HCT116 (cell line): ENCODE results near the gene APBA2.

Experiments used
- CTCF ChIP-seq, 3 experiments: fragments of 200-600 bp in 1 of 3; sonication (generic) in 1 of 3; IDR thresholded peaks in 2 of 3; conservative IDR thresholded peaks in 1 of 3; 2 replicates each; pipeline ENCODE4 v1.5.1; 2012 to 2017; ENCODE audit warnings: low read depth in 2 of 3, low read length in 2 of 3, antibody characterized with exemption in 1 of 3, borderline replicate concordance in 1 of 3, control low read depth in 1 of 3, mild to moderate bottlenecking in 1 of 3, mixed read lengths in 1 of 3, mixed run types in 1 of 3, moderate library complexity in 1 of 3; ENCODE audit not compliant: insufficient read depth in 1 of 3
- POLR2AphosphoS5 ChIP-seq: IDR thresholded peaks from 2 replicates; pipeline ENCODE4 v1.6.1; 2011; ENCODE audit warnings: mild to moderate bottlenecking, low read depth, low read length, moderate library complexity
- REST ChIP-seq: IDR thresholded peaks from 2 replicates; pipeline ENCODE4 v1.6.1; 2012; ENCODE audit warnings: low read depth
- SP1 ChIP-seq: IDR thresholded peaks from 2 replicates; pipeline ENCODE4 v1.6.1; 2012; ENCODE audit warnings: low read depth
- TCF7L2 ChIP-seq: IDR thresholded peaks from 2 replicates; pipeline ENCODE4 v1.7.0; 2011; ENCODE audit warnings: borderline replicate concordance, inconsistent platforms; ENCODE audit not compliant: insufficient read depth, insufficient read length; ENCODE audit errors: extremely low read depth
- TF ChIP-seq, protein P1 (sequence below): IDR thresholded peaks from 2 replicates; pipeline ENCODE4 v1.6.1; 2012
- TF ChIP-seq, protein P2 (sequence below): IDR thresholded peaks from 2 replicates; pipeline ENCODE4 v1.6.1; 2012

DNA sequence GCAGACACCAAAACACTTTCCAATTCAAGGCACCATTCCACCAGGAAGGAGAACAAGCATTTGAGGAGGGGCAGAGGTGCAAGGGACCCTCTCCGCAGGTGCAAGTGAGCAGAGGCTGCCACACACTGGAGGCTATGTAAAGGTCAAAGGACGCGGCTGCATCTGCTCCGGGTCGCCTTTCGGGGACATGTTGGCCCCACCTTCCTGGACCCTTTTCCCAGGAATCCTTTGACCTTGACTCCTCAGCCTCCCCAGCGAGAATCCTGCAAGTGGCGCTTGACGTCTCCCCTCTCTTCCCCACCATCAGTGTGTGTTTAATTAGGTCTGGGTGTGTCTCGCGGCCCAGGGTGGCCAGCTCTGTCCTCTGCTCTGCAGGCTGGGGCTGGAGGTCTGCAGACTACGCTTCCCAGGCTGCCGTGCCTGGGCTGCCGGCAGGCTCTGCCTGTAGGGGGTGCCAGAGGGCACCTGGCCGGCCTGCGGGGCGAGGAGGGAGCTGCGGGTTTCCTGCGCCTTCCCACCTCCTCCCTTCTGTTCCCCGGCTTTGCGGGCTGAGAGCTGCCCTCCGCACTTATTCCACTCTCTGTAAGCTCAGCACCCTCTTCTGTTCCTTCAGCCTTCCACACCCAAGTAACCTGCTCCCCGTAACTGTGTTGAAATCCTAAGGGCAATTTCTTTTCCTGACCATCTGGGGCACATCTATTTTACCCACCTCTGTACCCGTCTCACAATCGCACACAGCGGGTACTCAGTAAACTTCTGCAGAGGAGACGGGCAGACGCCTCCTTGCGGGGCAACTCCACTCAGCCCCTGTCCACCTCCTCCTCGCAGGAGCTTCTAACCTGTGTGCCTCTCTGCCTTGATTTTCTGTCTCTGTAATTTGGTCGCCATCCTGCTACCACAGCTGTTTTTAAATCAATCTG lies 254.0 kb downstream of the APBA2 start:
- TF ChIP-seq POLR2AphosphoS5, result no peak
- TF ChIP-seq, protein P1, sequence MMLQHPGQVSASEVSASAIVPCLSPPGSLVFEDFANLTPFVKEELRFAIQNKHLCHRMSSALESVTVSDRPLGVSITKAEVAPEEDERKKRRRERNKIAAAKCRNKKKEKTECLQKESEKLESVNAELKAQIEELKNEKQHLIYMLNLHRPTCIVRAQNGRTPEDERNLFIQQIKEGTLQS, result no peak
- peak; percentile 21 to 99 (median 85); a peak in 5 of 6 replicates for TF ChIP-seq CTCF (IDR thresholded peaks at IDR 0.05 in 2 of 3, conservative IDR thresholded peaks at IDR 0.05 in 1 of 3; ENCODE audit: borderline replicate concordance in 1 of 3, insufficient read depth in 1 of 3, low read depth in 2 of 3, low read length in 2 of 3)
- TF ChIP-seq SP1, result no peak
- TF ChIP-seq REST, result no peak
- TF ChIP-seq, protein P2, sequence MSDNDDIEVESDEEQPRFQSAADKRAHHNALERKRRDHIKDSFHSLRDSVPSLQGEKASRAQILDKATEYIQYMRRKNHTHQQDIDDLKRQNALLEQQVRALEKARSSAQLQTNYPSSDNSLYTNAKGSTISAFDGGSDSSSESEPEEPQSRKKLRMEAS, result no peak
- no peak for TF ChIP-seq TCF7L2
